Prostate gland (tissue), 2 donors: ENCODE results near the gene ABL1. TPM values are rescaled to one million over a fixed set of nuclear protein-coding genes. Genes with fewer than 3 reads are reported as not detected.

Experiments used
- DNase-seq: peaks from one replicate; pipeline ENCODE4 v3.0.0-alpha.2; 2019; ENCODE audit warnings: low spot score
- H3K27ac ChIP-seq, 2 donors: fragments of 200-600 bp; sonication (generic); 2 replicates each; pipeline ENCODE4 v1.5.1; 2017 to 2019
- H3K27me3 ChIP-seq: fragments of 200-600 bp; sonication (generic); replicated peaks from 2 replicates; pipeline ENCODE4 v1.5.1; 2019; ENCODE audit not compliant: insufficient read depth
- H3K36me3 ChIP-seq, 2 donors: fragments of 200-600 bp; sonication (generic); 1 replicate in 1 of 2; 2 replicates in 1 of 2; pipeline versions ENCODE4 v1.5.1 to v1.8.1; 2017 to 2019
- H3K4me1 ChIP-seq: fragments of 200-600 bp; sonication (generic); replicated peaks from 2 replicates; pipeline ENCODE4 v1.5.1; 2019
- H3K4me3 ChIP-seq, 2 donors: fragments of 200-600 bp; sonication (generic); 2 replicates each; pipeline ENCODE4 v1.5.1; 2017 to 2019
- H3K9me3 ChIP-seq: fragments of 200-600 bp; sonication (generic); 2 replicates; pipeline ENCODE4 v1.5.1; 2017
- CTCF ChIP-seq, 4 experiments: fragments of 200-600 bp in 2 of 4; fragments of 450-650 bp in 2 of 4; sonication (generic) in 2 of 4; IDR thresholded peaks; 1 replicate in 3 of 4; 2 replicates in 1 of 4; pipeline ENCODE4 v1.5.1; 2016 to 2019; ENCODE audit warnings: antibody characterized with exemption in 4 of 4, mild to moderate bottlenecking in 2 of 4, moderate library complexity in 2 of 4
- POLR2A ChIP-seq: fragments of 450-650 bp; IDR thresholded peaks from one replicate; pipeline ENCODE4 v1.6.1; 2016; ENCODE audit warnings: antibody characterized with exemption, mild to moderate bottlenecking
- POLR2AphosphoS5 ChIP-seq: sonication (generic); formaldehyde crosslinking; IDR thresholded peaks from one replicate; pipeline ENCODE4 v1.6.1; 2017; ENCODE audit warnings: antibody characterized with exemption
- WGBS: methylation state at CpG from one replicate; pipeline ENCODE4 v1.1.5; 2018; 5-methylcytosine and 5-hydroxymethylcytosine counted together
- intact Hi-C: fragments of 100-400 bp; cut with DNase I; formaldehyde crosslinking; loops from one replicate; pipeline ENCODE4 v1.14.2; 2022
- total RNA-seq, 2 donors: library from RNA; depleted of rRNA; stranded (reverse); fragments of >200 nt; gene quantifications; one replicate each; pipeline ENCODE4 v1.1.0, GENCODE V29; 2016

The ABL1 gene
- total RNA-seq, 2 donors from 2014 or later, result 48.2 to 73.4 TPM

- no peak for DNase-seq
- intact Hi-C loops, result no loop called here
- H3K4me1 ChIP-seq, result peaks cover 5% of the 10 kb centered on the region
- no peaks in the 10 kb centered on the region for H3K27me3 ChIP-seq
- H3K9me3 ChIP-seq, result no peaks in the 10 kb centered on the region
- H3K4me3 ChIP-seq, result no peak overlapping the region
- 70% methylated on average over 25 of the region's 25 CpGs for WGBS
- TF ChIP-seq CTCF (IDR thresholded peaks at IDR 0.05), result no peak
- TF ChIP-seq POLR2AphosphoS5, result no peak
- no peak for TF ChIP-seq POLR2A
- H3K36me3 ChIP-seq, result peaks cover 0 to 45% of the 10 kb centered on the region in 2 donors
- H3K27ac ChIP-seq, result no peak overlapping the region
Observed at GRCh38 chr9:130887494-130888144, 52.6 kb downstream of the ABL1 start.

- Histone ChIP-seq H3K9me3 (no peaks in the 10 kb centered on the region), H3K27ac (no peak overlapping the region), H3K36me3 (peaks cover 0 to 45% of the 10 kb centered on the region in 2 donors), H3K4me1 (peaks cover 11% of the 10 kb centered on the region), H3K27me3 (no peaks in the 10 kb centered on the region), H3K4me3 (no peak overlapping the region)
- DNase-seq, result no peak
- TF ChIP-seq POLR2AphosphoS5 (no peak), POLR2A (no peak), CTCF (IDR thresholded peaks at IDR 0.05) (no peak)
- 92% methylated on average over 22 of the region's 22 CpGs for WGBS
- intact Hi-C loops, result no loop called here
Observed at GRCh38 chr9:130888146-130888885, 53.3 kb downstream of the ABL1 start.

DNA sequence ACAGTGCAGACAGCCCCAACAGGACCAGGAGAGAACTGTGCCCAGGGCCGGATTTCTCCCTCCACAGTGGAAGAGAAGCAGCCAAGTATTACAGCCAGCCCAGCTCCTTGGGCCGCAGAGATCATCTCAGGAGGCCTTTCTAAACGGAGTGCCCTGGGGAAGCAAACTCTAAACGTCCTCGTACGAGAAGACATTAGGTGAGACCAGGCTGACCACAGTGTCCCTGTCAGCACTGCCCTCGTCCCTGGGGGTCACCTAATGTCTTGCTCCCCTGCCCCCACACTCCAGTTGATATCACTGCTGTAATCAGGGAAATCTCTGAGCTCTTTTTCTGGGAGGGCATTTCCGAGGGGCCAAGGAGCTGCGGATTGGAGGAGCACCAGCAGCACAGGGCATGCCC, 55.1 kb downstream of the ABL1 start:
- WGBS, result 75% methylated on average over 9 of the region's 9 CpGs

GRCh38 chr9:130890870-130891687, 56.0 kb downstream of the ABL1 start:
- Histone ChIP-seq H3K27ac (no peak overlapping the region), H3K27me3 (no peaks in the 10 kb centered on the region), H3K4me1 (peaks cover 15% of the 10 kb centered on the region), H3K36me3 (peaks cover 0 to 21% of the 10 kb centered on the region in 2 donors), H3K4me3 (no peak overlapping the region), H3K9me3 (no peaks in the 10 kb centered on the region)
- 75% methylated on average over 20 of the region's 20 CpGs for WGBS
- DNase-seq, result no peak
- intact Hi-C loops, result no loop called here
- TF ChIP-seq POLR2A (no peak), POLR2AphosphoS5 (no peak), CTCF (IDR thresholded peaks at IDR 0.05) (no peak)

More for the DNA sequence above, 55.1 kb downstream of the ABL1 start:
- Histone ChIP-seq H3K27ac (no peak overlapping the region), H3K4me3 (no peak overlapping the region), H3K4me1 (peaks cover 11% of the 10 kb centered on the region), H3K9me3 (no peaks in the 10 kb centered on the region), H3K36me3 (peaks cover 0 to 28% of the 10 kb centered on the region in 2 donors), H3K27me3 (no peaks in the 10 kb centered on the region)
- no peak for DNase-seq
- TF ChIP-seq CTCF (IDR thresholded peaks at IDR 0.05), result no peak
- TF ChIP-seq POLR2AphosphoS5, result no peak
- TF ChIP-seq POLR2A, result no peak
- intact Hi-C loops, result no loop called here
